NCI-H2227 treated with DMSO at 0.1 percent for 48 hours (cell line): Measurements from ENCODE around the gene TMEM236.

ENCODE experiments used
- DNase-seq: peaks from one replicate; lab custom pipeline; 2025; lab: John Stamatoyannopoulos, UW

TMEM236 gene

DNA sequence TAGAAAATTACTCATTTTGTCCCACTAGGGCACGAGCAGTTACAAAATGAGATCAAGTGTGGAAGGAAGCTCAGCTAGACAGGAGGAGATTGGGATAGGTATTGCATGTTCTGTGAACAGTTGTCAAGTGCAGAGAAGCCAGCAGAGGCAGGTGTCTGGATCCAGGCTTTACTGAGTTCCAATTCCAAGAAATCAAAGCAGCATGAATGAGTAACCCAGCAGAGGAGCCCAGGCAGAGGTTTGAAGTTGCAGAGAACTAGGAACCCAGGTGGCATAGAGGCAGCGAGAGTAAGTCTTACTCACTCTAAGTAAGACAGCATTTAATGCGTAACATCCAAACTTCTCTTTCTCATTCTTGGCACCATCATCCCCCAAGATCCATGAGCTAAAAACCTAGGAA, 68.9 kb downstream of the TMEM236 start:
- DNase-seq = no peak

DNA sequence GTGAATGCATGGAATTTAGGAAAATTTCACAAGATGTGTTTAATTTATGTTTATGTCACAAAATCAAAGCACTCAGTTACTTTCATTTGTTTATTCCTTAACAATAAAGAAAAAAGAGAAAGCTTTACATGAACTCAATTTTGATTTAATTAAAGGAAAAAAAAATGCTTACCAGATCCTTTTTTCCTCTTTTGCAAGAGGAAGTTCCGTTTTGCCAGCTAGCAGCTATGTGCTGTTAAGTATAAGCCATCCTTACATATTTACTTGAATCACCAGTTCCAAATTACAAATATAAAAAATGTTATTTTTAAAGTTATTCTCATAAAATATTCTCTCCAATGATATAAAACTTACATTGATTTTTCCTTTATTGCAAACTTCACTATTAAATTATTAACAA, 69.9 kb downstream of the TMEM236 start:
- DNase-seq = no peak

DNA sequence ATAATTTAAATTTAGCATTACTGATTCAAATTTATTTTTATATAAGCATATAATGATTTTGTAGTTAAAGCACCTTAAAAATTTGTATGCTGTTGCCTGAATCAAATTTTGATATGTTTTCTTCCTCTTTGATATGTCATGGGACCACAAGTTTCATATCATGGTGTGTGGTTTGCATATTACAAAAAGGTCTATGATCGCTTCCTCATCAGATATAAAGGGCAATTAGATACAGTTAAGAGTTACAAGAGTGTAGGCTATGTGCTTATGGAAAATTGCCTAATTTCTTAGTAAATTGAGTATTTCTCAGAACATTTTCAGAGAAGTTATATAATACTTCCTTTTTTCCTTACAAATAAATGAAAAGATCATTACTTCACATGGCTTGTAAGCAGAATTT, 79.3 kb downstream of the TMEM236 start:
- DNase-seq = no peak

- DNase-seq = no peak
Observed at GRCh38 chr10:17831896-17832295, 79.9 kb downstream of the TMEM236 start.

DNA sequence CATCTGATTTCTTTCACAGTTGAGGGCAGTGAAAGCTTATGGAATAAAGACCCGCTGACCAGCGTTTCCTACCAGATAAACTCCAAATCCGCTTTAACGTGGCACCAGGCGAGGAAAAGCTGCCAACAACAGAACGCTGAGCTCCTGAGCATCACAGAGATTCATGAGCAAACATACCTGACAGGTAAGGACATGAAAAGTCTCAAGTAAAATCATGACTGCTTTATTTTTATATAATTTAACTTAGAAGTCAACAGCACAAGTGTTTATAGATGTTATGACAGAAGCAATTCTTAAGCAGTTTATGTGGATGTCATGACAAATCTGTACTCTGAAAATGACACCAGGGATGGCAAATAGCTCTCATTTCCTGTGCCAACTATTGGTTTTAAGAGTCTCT, 81.7 kb downstream of the TMEM236 start:
- no peak for DNase-seq

DNA sequence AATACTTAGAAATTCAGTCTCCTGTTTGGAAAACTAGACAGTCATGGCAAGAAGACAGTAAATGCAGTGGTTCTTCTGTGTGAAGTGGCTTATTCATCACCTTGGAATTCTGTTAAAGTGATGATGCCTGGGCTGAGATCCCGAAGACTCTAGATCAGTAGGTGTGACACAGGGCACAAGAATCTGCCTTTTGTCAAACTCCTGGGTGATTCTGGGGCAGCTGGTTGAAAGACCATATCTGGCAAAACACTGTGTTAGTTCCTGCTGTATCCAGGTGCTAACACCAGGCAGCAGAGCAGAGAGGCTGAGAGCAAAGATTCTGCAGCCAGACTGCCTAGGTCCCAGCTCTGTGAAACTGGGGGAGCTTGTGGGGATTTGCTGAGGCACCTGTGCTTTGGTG, 83.7 kb downstream of the TMEM236 start:
- no peak for DNase-seq

DNA sequence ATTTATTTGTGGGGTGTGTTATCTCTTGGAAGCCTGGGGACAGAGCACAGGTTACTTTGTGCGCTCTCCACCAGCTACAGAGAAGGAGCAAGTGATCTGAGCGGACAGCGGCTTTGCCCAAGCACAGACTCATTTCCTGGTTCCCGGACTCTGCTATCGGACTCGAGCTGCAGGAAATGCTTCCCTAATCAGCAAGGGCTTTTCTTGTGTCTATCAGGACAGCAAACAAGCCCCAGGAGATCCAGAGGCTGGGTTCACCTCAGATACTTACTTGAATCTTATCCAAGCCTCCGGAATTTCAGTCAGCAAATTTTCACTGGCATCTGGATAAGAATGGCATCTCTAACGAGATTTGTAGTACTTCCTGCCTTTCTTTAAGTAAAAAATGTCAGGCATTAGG, 84.9 kb downstream of the TMEM236 start:
- DNase-seq = no peak

DNA sequence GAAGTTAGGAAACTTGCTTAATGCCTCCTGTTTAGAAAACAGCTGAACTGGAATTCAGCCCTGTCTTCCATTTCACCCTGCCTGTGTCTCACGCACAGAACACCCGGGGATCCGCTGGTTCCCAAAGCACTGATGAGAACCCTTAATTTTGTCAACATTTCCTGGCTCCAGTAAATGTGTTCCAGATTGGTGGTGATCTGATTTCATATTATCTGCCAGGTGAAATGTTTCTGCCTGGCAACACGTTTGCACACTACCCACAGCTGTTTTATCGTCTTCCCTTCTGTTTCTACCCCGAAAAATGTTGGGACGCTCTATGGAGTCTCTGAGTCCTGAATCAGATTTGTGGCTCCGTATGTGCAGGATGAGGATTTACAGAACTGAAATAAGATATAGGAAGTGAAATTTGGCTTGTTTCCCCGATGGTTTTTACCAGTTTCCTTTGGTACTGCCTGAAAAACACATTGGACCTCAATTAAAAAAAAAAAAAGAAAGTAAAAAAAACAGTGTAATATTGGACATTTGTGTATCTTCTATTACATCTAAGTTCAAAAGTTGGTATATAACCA, 86.2 kb downstream of the TMEM236 start:
- DNase-seq = no peak

GRCh38 chr10:17841050-17841449, 89.0 kb downstream of the TMEM236 start:
- no peak for DNase-seq

DNA sequence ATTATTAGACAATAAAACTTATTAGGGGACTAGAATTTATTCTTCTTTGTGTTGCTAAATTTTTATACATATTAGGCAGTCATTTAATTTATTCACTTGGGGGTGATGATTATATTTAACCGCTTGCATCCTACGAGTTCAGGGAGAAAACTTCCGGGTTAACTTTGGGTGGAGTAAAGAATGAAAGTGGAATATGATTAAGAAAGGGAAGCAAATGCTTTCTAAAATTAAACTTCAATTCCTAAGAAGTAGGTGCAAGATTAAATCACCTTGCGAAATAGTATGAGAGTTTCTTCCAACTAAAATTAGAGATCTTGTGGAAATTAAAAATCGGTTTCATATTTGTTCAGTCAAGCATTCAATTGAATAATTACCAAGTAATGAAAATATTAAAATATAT, 90.6 kb downstream of the TMEM236 start:
- DNase-seq = no peak

DNA sequence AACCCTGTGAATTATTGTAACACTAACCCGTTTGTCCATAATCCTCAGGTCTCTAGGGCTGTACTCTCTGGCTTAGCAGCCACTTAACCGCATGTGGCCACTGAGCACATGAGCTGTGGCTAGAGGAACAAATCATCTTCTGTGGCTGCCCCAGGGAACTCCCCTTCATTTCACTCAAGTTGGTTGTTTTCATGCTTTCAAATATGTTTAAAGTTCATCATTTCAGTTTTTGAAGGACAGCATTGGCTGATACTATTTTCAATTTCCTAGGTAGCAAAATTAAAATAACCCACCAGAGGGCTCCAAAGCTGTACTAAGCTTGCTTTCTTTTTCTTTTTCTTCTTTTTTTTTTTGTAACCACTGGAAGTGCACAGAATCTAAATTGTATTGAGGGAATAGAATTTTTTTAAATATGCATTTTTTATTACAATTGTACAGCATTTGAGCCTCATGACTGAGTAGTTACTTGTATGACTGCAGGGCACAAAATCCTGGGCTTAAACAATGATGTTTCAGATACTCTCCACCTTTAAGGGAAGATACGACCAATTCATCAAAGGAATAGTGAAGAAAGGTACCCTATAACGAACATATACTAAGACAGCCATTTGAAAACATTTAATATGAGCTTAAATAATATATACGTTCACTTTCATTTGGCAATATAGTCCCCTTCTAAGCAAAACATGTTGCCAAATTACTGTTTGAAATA, 95.7 kb downstream of the TMEM236 start:
- no peak for DNase-seq

DNA sequence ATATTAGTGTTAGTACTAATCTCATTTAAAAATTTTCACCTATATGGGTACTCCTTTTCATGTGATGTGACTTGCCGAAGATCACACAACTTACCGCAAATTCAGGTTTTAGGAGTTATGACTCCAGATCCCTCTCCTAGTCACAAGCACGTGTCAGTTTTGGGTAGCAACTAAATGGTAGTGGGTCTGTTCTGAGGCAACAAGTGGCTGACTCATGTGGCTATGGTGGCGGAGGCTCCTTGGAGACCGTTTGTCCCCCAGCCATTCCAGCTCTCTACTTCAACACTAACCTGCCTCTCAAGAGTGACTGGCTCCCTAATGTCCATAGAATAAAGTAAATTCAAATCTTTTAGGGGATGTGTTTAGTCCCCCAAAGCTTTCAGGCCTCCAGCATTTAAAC, 96.6 kb downstream of the TMEM236 start:
- DNase-seq = no peak
